GM12872 (cell line): ENCODE results near the gene ANTXR1.

Experiments
- TF ChIP-seq, protein P1 (sequence below): IDR thresholded peaks from 3 replicates; pipeline ENCODE4 v1.5.1; 2011; ENCODE audit warnings: low read depth, mild to moderate bottlenecking, low read length, moderate library complexity; ENCODE audit not compliant: insufficient read depth

ANTXR1 gene

GRCh38 chr2:69214898-69215297 lies 201.9 kb downstream of the ANTXR1 start:
- TF ChIP-seq, protein P1, sequence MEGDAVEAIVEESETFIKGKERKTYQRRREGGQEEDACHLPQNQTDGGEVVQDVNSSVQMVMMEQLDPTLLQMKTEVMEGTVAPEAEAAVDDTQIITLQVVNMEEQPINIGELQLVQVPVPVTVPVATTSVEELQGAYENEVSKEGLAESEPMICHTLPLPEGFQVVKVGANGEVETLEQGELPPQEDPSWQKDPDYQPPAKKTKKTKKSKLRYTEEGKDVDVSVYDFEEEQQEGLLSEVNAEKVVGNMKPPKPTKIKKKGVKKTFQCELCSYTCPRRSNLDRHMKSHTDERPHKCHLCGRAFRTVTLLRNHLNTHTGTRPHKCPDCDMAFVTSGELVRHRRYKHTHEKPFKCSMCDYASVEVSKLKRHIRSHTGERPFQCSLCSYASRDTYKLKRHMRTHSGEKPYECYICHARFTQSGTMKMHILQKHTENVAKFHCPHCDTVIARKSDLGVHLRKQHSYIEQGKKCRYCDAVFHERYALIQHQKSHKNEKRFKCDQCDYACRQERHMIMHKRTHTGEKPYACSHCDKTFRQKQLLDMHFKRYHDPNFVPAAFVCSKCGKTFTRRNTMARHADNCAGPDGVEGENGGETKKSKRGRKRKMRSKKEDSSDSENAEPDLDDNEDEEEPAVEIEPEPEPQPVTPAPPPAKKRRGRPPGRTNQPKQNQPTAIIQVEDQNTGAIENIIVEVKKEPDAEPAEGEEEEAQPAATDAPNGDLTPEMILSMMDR: no peak

- TF ChIP-seq, protein P1: no peak
Observed at GRCh38 chr2:69216535-69217332, 203.8 kb downstream of the ANTXR1 start.

DNA sequence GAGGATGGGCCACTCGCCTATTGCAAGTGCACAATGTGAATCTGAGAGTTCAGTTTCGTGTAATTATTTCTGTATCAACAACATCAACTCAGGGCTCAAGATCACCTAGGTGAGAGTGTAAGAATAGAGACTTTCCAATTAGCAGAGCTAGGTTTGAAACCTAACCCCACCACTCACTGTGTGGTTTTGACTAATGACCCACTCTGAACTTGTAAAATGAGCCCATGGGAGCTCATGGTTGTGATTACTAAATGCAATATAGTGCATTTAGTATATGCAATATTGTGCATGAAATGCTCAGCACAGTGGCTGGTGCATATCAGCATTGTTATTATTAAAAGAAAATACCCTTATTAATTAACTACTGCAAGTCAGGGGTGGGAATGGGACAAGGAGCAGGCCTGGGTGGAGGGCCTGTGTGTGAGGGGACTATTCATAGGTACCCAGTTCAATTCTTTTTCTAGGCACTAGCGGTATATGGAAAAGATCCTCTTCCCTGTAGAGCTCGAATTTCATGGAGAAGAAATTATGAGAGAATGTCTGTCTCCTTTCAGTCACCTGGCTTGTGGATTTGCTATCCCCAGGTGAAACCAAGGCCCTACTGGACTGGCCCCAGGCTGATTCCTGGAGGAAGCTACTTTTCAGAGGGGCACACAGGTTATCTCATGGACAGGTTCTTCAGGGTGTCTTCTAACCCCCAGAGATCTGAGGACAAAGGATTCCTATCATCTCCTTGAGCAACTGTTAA lies 204.5 kb downstream of the ANTXR1 start:
- TF ChIP-seq, protein P1: no peak

DNA sequence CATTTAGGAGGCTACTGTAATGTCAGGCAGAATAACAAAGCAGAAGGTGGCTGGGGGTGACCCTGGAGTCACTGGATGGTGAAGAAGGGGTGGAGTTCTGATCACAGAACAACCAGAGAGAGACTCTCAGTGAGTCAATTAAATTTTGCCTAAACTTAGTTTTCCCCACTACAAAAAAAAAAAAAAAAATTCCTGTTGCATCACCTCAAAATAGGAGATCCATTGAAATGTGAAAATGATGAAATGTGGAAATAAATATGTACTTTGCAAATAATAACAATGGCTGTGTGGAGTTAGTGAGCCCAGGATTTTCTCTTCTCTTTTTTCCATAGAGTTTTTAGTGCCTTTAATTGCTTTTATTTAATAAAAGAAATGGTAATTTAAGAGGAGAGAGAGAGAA lies 208.5 kb downstream of the ANTXR1 start:
- TF ChIP-seq, protein P1: no peak

- TF ChIP-seq, protein P1: no peak
Observed at GRCh38 chr2:69221960-69222751, 209.2 kb downstream of the ANTXR1 start.

GRCh38 chr2:69222953-69223658 lies 210.1 kb downstream of the ANTXR1 start:
- TF ChIP-seq, protein P1: no peak
